Measurements from ENCODE around the gene GTPBP2. TPM values are rescaled to one million over a fixed set of nuclear protein-coding genes. Genes with fewer than 3 reads are reported as not detected.

The GTPBP2 gene
- total and polyA plus RNA-seq, 2 of the 13 experiments (the other 11 are each of a cell fraction or from before 2014, with no cell fraction given) = 26.9 to 88.2 TPM

- TF ChIP-seq ZNF101 (CRISPR knock-in tag; IDR thresholded peaks at IDR 0.05; ENCODE audit: borderline replicate concordance, low read depth) = peak; percentile 73; the same call in 1 of the 2 replicates
- TF ChIP-seq FOXO4 (CRISPR knock-in tag; conservative IDR thresholded peaks at IDR 0.05) = 0 out of 2 replicates have a peak, but pooled peaks have one; percentile 11
- no peak for TF ChIP-seq CREM (IDR thresholded peaks at IDR 0.05)
- no peak for TF ChIP-seq CREM (CRISPR knock-in tag; IDR thresholded peaks at IDR 0.05)
- TF ChIP-seq ZNF572 (CRISPR knock-in tag; IDR thresholded peaks at IDR 0.05) = no peak
- TF ChIP-seq KLF12 (CRISPR knock-in tag; IDR thresholded peaks at IDR 0.05; ENCODE audit: borderline replicate concordance) = no peak
- TF ChIP-seq ZNF230 (CRISPR knock-in tag; IDR thresholded peaks at IDR 0.05) = no peak; the same call in 1 of the 2 replicates
- TF ChIP-seq TCF12 (IDR thresholded peaks at IDR 0.05) = no peak
- TF ChIP-seq TCF12 (CRISPR knock-in tag; IDR thresholded peaks at IDR 0.05) = no peak
- TF ChIP-seq, protein P1, sequence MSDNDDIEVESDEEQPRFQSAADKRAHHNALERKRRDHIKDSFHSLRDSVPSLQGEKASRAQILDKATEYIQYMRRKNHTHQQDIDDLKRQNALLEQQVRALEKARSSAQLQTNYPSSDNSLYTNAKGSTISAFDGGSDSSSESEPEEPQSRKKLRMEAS (IDR thresholded peaks at IDR 0.05) = peak; percentile 33; the same call in 1 of the 2 replicates
- TF ChIP-seq PHB2 (IDR thresholded peaks at IDR 0.05; ENCODE audit: partially characterized antibody) = no peak
- TF ChIP-seq NFE2 (CRISPR knock-in tag; IDR thresholded peaks at IDR 0.05) = 0 out of 2 replicates have a peak, but pooled peaks have one; percentile 2
- TF ChIP-seq PHF21A (CRISPR knock-in tag; IDR thresholded peaks at IDR 0.05) = 0 out of 2 replicates have a peak, but pooled peaks have one; percentile 37
- 0 out of 2 replicates have a peak, but pooled peaks have one; percentile 72 for TF ChIP-seq ZNF780A (CRISPR knock-in tag; IDR thresholded peaks at IDR 0.05)
- TF ChIP-seq SMYD3 (CRISPR knock-in tag; IDR thresholded peaks at IDR 0.05) = no peak
- peak; percentile 49; the same call in 1 of the 2 replicates for TF ChIP-seq FOXM1 (CRISPR knock-in tag; IDR thresholded peaks at IDR 0.05)
- TF ChIP-seq SP140L (CRISPR knock-in tag; IDR thresholded peaks at IDR 0.05; ENCODE audit: borderline replicate concordance) = 0 out of 2 replicates have a peak, but pooled peaks have one; percentile 40
- TF ChIP-seq GFI1 (CRISPR knock-in tag; IDR thresholded peaks at IDR 0.05; ENCODE audit: borderline replicate concordance) = peak; percentile 64; the same call in 1 of the 2 replicates
- peak; percentile 61 for TF ChIP-seq SRSF1 (optimal IDR thresholded peaks at IDR 0.05; ENCODE audit: low read depth, low read length)
- TF ChIP-seq RBM39 (IDR thresholded peaks at IDR 0.05; ENCODE audit: low read depth, low read length, poor library complexity, severe bottlenecking) = peak; percentile 75
- TF ChIP-seq, protein P2, sequence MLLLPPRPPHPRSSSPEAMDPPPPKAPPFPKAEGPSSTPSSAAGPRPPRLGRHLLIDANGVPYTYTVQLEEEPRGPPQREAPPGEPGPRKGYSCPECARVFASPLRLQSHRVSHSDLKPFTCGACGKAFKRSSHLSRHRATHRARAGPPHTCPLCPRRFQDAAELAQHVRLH (CRISPR knock-in tag; IDR thresholded peaks at IDR 0.05; ENCODE audit: borderline replicate concordance, low read depth) = peak; percentile 8; the same call in 1 of the 2 replicates
- TF ChIP-seq, protein P3, sequence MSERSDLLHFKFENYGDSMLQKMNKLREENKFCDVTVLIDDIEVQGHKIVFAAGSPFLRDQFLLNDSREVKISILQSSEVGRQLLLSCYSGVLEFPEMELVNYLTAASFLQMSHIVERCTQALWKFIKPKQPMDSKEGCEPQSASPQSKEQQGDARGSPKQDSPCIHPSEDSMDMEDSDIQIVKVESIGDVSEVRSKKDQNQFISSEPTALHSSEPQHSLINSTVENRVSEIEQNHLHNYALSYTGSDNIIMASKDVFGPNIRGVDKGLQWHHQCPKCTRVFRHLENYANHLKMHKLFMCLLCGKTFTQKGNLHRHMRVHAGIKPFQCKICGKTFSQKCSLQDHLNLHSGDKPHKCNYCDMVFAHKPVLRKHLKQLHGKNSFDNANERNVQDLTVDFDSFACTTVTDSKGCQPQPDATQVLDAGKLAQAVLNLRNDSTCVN (CRISPR knock-in tag; IDR thresholded peaks at IDR 0.05; ENCODE audit: borderline replicate concordance) = peak; percentile 10; the same call in 1 of the 2 replicates
- TF ChIP-seq ZNF713 (CRISPR knock-in tag; IDR thresholded peaks at IDR 0.05) = no peak
Measured at GRCh38 chr6:43575105-43575771, 53.8 kb downstream of the GTPBP2 start (continued).
